Activated CD8-positive, alpha-beta T cell treated with anti-CD3 and anti-CD28 coated beads for 36 hours (primary cell): ENCODE data around the gene SMU1. TPM values are rescaled to one million over a fixed set of nuclear protein-coding genes. Genes with fewer than 3 reads are reported as not detected.

Experiments
- ATAC-seq: fragments of 200-7000 bp; cut with Tn5 transposase; one replicate; pipeline ENCODE4 v1.10.0; 2021; ENCODE audit warnings: mild to moderate bottlenecking, moderate library complexity
- CTCF ChIA-PET: fragments of 350-600 bp; sonication (Branson Sonifier 250); formaldehyde crosslinking; loops from one replicate; lab custom pipeline; 2021; ENCODE audit warnings: antibody characterized with exemption; lab: Charles Lee
- POLR2A ChIA-PET: fragments of 350-600 bp; sonication (Branson Sonifier 250); formaldehyde crosslinking; loops from one replicate; lab custom pipeline; 2021; ENCODE audit warnings: antibody characterized with exemption; lab: Charles Lee
- DNase-seq: peaks from one replicate; pipeline ENCODE4 v3.0.0-alpha.2; 2020
- H3K27ac Mint-ChIP-seq: one replicate; pipeline ENCODE4 v1.8.0; 2021; ENCODE audit warnings: mild to moderate bottlenecking, mixed read lengths
- H3K27me3 Mint-ChIP-seq: one replicate; pipeline ENCODE4 v1.8.0; 2021; ENCODE audit warnings: mixed read lengths
- H3K36me3 Mint-ChIP-seq: one replicate; pipeline ENCODE4 v1.8.0; 2021; ENCODE audit warnings: low read depth, mixed read lengths
- H3K4me1 Mint-ChIP-seq: one replicate; pipeline ENCODE4 v1.8.0; 2021; ENCODE audit warnings: low read depth, mixed read lengths
- H3K4me3 Mint-ChIP-seq: one replicate; pipeline ENCODE4 v1.8.0; 2021; ENCODE audit warnings: mild to moderate bottlenecking, moderate library complexity, mixed read lengths
- H3K9me3 Mint-ChIP-seq: one replicate; pipeline ENCODE4 v1.8.0; 2021; ENCODE audit warnings: mixed read lengths
- intact Hi-C: fragments of 100-400 bp; cut with micrococcal nuclease; formaldehyde crosslinking; loops from one replicate; pipeline ENCODE4 v1.10.0; 2022
- total RNA-seq, 2 experiments: library from RNA; stranded (reverse); gene quantifications; one replicate each; pipeline ENCODE4 v1.2.3, GENCODE V29; 2021
- TF ChIP-seq, protein P1 (sequence below): fragments of 200-600 bp; IDR thresholded peaks from one replicate; pipeline ENCODE4 v1.8.0; 2022; ENCODE audit warnings: antibody characterized with exemption, mild to moderate bottlenecking

Gene SMU1
- total RNA-seq, 2 experiments from 2014 or later = 23.8 to 23.9 TPM

- ATAC-seq (no peak), DNase-seq (no peak)
- Mint-ChIP-seq H3K36me3 (peaks cover 42% of the 10 kb centered on the region), H3K9me3 (no peaks in the 10 kb centered on the region), H3K4me3 (no peak overlapping the region), H3K27ac (no peak overlapping the region), H3K4me1 (peaks cover 17% of the 10 kb centered on the region), H3K27me3 (no peaks in the 10 kb centered on the region)
- TF ChIP-seq, protein P1, sequence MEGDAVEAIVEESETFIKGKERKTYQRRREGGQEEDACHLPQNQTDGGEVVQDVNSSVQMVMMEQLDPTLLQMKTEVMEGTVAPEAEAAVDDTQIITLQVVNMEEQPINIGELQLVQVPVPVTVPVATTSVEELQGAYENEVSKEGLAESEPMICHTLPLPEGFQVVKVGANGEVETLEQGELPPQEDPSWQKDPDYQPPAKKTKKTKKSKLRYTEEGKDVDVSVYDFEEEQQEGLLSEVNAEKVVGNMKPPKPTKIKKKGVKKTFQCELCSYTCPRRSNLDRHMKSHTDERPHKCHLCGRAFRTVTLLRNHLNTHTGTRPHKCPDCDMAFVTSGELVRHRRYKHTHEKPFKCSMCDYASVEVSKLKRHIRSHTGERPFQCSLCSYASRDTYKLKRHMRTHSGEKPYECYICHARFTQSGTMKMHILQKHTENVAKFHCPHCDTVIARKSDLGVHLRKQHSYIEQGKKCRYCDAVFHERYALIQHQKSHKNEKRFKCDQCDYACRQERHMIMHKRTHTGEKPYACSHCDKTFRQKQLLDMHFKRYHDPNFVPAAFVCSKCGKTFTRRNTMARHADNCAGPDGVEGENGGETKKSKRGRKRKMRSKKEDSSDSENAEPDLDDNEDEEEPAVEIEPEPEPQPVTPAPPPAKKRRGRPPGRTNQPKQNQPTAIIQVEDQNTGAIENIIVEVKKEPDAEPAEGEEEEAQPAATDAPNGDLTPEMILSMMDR = no peak
- ChIA-PET CTCF (no interaction called here), POLR2A (interaction anchor here (0.9 to 9.5 kb wide), 2 partner anchors 15 to 28 kb away, joined by 3 to 127 read pairs; partner anchors contain the start of gene DNAJA1)
- intact Hi-C loops = no loop called here
These were observed 34.9 kb downstream of the SMU1 start for GRCh38 chr9:33041432-33042188.

GRCh38 chr9:33040792-33041431 lies 35.6 kb downstream of the SMU1 start:
- TF ChIP-seq, protein P1 = no peak
- ChIA-PET POLR2A (interaction anchor here (1.4 to 9.5 kb wide), 2 partner anchors 14 to 249 kb away, joined by 4 to 127 read pairs; partner anchors contain the start of genes DNAJA1 and NFX1), CTCF (no interaction called here)
- Mint-ChIP-seq H3K36me3 (peaks cover 44% of the 10 kb centered on the region), H3K27me3 (no peaks in the 10 kb centered on the region), H3K4me3 (no peak overlapping the region), H3K9me3 (no peaks in the 10 kb centered on the region), H3K4me1 (peaks cover 21% of the 10 kb centered on the region), H3K27ac (no peak overlapping the region)
- no peak for DNase-seq
- intact Hi-C loops = no loop called here
- no peak for ATAC-seq

DNA sequence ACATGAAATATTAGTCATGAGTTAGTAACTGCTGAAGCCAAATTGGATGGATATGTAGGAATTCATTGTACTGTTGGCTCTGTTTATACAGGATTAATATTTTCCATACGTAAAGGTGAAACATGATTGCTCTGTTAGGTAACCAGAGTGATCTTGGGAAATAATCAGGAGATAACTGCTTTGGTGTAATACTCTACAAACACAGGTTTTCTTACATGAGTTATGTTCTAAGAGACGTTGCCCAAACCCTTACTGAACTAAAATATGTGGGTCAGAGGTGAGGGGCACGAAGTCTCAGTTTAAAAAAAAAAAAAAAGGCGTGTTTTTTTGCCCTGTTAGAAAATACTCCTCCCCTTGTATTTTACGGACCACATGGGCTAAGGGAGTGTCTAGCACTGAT lies 43.6 kb downstream of the SMU1 start:
- peak overlapping the region; percentile 75 for H3K27ac Mint-ChIP-seq
- H3K4me1 Mint-ChIP-seq = peaks cover 52% of the 10 kb centered on the region
- CTCF ChIA-PET = no interaction called here

DNA sequence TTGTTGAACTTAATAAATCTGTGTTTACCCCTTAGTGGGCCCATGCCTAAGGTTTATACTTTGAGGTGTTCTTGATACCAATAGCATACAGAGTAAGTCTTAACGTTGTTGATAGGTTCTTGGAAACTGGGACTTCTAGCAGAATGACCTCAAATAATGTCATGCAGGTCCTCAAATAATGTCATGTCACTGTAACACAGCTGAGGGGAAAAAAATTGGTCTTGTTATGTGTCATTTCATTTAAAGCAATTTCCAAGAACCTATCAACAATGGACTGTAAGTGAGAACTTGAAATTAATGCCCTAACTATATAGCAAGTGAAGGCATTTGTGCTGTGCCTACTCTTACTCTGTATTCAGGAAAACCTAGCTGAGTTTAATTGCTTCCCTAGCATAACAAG lies 44.2 kb downstream of the SMU1 start:
- CTCF ChIA-PET = no interaction called here

More for the DNA sequence above, 43.6 kb downstream of the SMU1 start:
- no peaks in the 10 kb centered on the region for H3K9me3 Mint-ChIP-seq
- H3K36me3 Mint-ChIP-seq = peaks cover 77% of the 10 kb centered on the region
- H3K4me3 Mint-ChIP-seq = no peak overlapping the region
- DNase-seq (no peak), ATAC-seq (no peak)
- POLR2A ChIA-PET = no interaction called here
- intact Hi-C loops = no loop called here
- TF ChIP-seq, protein P1 = no peak
- no peaks in the 10 kb centered on the region for H3K27me3 Mint-ChIP-seq

More for the DNA sequence above, 44.2 kb downstream of the SMU1 start:
- H3K4me1 Mint-ChIP-seq = peaks cover 55% of the 10 kb centered on the region
- ATAC-seq = peak; percentile 19
- no peak overlapping the region for H3K4me3 Mint-ChIP-seq
- H3K27me3 Mint-ChIP-seq = no peaks in the 10 kb centered on the region
- intact Hi-C loops = no loop called here
- TF ChIP-seq, protein P1 = no peak
- H3K36me3 Mint-ChIP-seq = peaks cover 77% of the 10 kb centered on the region
- no peaks in the 10 kb centered on the region for H3K9me3 Mint-ChIP-seq
- no peak for DNase-seq
- H3K27ac Mint-ChIP-seq = peak overlapping the region; percentile 75
- POLR2A ChIA-PET = no interaction called here
